Omental fat pad (tissue), 4 donors: ENCODE results near the gene GATAD1. TPM values are rescaled to one million over a fixed set of nuclear protein-coding genes. Genes with fewer than 3 reads are reported as not detected.

Experiments used
- ATAC-seq: fragments of 150-250 bp; one replicate; pipeline ENCODE4 v1.9.1; 2016; ENCODE audit warnings: mild to moderate bottlenecking, moderate library complexity; ENCODE audit not compliant: low FRiP score
- DNase-seq: peaks from one replicate; pipeline ENCODE4 v3.0.0-alpha.2; 2019; ENCODE audit warnings: low spot score
- total RNA-seq, 4 donors: library from RNA; depleted of rRNA; stranded (reverse); fragments of >200 nt; gene quantifications; one replicate each; pipeline ENCODE4 v1.1.0, GENCODE V29; 2016
- TF ChIP-seq, protein P1 (sequence below), 3 donors: fragments of 450-650 bp; IDR thresholded peaks; one replicate each; pipeline ENCODE4 v1.5.1; 2016 to 2017; ENCODE audit warnings: antibody characterized with exemption in 3 of 3, mild to moderate bottlenecking in 3 of 3, moderate library complexity in 2 of 3

GATAD1 gene, protein sequence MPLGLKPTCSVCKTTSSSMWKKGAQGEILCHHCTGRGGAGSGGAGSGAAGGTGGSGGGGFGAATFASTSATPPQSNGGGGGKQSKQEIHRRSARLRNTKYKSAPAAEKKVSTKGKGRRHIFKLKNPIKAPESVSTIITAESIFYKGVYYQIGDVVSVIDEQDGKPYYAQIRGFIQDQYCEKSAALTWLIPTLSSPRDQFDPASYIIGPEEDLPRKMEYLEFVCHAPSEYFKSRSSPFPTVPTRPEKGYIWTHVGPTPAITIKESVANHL
- 10 to 100 TPM; 18.1 to 55.5 (median 28.4) TPM for total RNA-seq

DNA sequence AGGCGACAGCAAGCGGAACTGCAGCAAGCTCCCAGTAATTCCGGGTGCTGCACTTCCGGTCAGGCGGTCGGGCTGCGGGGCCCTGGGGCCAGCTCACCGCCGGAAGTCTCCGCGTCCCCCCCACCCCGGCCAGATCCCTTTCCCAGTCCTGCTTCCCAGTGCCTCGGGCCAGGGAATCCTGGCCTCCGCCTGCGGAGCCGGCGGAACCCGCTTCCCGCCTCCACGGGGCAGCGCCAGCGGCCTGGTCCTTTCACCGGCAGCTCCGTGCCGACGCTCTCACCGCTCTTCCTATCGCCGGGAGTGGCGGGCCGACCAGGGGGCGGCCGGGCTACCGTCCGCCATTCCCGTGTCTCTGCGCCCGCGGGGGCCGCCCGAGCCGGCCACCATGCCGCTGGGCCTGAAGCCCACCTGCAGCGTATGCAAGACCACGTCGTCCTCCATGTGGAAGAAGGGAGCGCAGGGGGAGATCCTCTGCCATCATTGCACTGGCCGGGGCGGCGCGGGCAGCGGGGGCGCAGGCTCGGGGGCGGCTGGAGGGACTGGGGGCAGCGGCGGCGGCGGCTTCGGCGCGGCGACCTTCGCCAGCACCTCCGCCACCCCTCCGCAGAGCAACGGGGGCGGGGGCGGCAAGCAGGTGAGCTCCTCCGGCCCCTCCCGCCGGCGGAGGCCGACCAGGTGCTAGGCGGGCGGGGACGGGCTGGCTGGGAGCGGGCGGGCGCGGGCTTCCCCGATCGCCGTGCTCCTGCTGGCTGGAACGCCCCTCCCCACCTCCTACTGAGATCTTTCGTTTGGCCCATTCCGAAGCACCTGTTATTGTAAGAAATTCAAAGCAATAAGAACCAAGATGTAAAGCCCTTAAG is at the start of gene GATAD1:
TSS of gene GATAD1 (plus strand) at position 138 of the 860 bp plus-strand sequence. CDS start at position 386, 248 bp downstream.
- ATAC-seq = peak; percentile 99
- TF ChIP-seq, protein P1, sequence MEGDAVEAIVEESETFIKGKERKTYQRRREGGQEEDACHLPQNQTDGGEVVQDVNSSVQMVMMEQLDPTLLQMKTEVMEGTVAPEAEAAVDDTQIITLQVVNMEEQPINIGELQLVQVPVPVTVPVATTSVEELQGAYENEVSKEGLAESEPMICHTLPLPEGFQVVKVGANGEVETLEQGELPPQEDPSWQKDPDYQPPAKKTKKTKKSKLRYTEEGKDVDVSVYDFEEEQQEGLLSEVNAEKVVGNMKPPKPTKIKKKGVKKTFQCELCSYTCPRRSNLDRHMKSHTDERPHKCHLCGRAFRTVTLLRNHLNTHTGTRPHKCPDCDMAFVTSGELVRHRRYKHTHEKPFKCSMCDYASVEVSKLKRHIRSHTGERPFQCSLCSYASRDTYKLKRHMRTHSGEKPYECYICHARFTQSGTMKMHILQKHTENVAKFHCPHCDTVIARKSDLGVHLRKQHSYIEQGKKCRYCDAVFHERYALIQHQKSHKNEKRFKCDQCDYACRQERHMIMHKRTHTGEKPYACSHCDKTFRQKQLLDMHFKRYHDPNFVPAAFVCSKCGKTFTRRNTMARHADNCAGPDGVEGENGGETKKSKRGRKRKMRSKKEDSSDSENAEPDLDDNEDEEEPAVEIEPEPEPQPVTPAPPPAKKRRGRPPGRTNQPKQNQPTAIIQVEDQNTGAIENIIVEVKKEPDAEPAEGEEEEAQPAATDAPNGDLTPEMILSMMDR (IDR thresholded peaks at IDR 0.05) = peak in 2 of 3 donors; percentile 70 to 72

DNA sequence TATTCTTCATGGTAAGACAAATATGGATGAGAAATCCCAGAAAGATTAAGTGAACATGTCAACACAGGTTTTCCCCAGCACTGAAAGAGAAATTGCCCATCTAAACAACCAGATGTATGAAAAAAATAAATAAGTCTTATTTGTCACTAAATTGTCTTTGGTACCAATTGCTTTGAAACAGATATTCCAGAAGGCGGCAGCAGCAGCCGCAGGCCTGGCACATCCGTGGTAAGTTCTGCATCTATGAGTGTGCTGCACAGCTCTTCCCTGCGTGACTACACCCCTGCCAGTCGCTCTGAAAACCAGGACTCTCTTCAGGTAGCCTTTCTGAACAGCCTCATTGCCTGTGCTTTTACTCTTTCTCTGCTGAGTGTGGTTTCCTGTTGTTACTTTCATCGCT is 49.7 kb upstream of the GATAD1 start:
- TF ChIP-seq, protein P1 (IDR thresholded peaks at IDR 0.05) = no peak
- no peak for DNase-seq
- ATAC-seq = no peak

More for the DNA sequence above, at the start of gene GATAD1:
- DNase-seq = peak; percentile 55

DNA sequence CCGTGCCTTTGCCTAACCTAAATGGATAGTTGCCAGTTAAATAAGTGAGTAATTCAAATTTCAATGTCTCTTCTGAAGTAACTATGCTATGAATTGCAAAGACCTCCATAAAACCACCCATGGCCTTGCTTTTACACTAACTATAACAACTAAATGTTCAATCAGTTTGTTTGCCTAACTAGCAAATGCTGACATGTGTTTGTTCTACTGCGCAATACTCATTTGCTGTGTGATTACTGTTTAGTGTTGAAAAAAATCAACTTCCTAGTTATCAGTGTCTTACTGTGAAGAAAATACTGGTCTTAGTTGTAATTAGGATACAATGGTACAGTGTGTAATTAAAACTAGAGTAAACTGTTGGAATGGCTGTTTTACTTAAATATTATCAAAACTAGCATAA is 47.3 kb upstream of the GATAD1 start:
- no peak for ATAC-seq
- TF ChIP-seq, protein P1 (IDR thresholded peaks at IDR 0.05) = no peak
- no peak for DNase-seq

DNA sequence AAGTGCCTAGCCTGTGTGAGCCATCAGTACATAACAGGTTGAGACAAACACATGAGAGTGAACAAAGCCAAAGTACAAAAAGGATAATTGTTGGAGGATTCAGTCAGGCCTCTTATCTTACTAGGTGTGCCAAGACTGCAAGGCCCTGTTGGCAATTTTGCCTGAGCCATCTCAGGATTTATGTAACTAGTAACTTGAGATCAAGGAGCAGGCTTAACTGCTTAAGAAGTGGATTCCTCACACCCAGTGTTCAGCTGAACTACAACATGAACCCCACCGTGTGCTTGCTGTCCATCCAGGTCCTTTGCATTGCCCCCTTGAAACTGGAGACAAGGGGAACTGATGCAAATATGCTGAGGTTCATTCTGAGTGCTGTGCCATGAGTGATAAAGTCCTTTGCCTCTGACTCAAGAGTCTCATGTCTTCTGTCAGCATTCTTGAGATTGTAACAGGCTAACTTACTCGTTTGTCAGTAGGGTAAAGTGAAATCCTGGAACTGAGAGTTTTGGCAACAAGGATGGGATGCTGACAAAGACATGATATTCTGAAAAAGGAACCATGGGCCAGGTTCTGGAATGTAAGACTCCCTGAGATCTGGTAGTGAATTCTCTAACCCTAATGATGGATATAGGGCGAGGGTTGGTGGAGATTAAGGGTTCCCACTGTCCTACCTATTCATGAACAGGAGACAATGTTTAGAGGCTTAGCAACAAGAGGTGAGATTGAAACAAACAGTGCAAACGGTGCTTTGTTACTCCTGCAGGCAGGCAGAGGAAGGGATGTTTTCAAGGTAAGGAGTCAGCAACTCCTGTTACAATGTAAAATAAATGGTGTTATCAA is 44.1 kb upstream of the GATAD1 start:
- TF ChIP-seq, protein P1 (IDR thresholded peaks at IDR 0.05) = no peak
- DNase-seq = no peak
- no peak for ATAC-seq

DNA sequence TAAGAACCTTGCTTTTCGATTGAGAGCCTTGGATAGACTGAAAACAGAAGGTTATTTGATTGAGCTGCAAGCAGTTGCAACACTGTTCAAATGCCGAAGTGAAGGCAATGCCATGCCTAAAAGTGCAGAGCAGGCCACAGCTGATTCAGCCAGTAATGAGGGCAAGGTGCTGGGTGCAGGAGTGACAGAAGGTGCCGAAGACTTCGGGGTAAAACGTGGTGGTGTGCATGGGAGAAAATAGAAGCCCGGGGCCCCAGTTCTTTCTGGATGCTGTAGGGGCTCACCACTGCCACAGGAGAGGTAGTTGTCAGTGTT is 43.6 kb upstream of the GATAD1 start:
- TF ChIP-seq, protein P1 (IDR thresholded peaks at IDR 0.05) = no peak
- DNase-seq = no peak
- ATAC-seq = no peak

DNA sequence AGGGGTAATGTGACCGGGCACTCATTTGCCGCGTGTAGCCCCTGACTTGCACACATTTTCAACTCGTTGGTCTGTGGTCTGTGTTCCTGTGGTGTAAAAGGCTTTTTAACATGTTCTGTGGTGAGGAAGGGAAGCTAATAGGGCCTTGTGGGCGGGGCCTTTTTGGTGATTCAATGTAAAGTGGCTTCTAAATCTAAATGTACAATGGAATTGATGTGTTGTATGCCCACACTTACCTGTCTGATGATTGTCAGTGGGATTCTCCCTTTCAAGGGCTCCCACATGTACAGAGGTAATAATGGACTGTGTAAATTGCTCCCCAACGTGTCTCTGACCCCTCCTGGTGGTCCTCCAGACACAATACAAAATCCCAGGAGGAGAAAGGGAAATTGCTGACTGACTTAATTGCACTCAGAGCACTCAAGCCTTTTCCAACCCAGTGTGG is 43.1 kb upstream of the GATAD1 start:
- TF ChIP-seq, protein P1 (IDR thresholded peaks at IDR 0.05) = no peak
- ATAC-seq (no peak), DNase-seq (no peak)
